Choroid plexus epithelial cell (primary cell): Measurements from ENCODE around the gene FOXO6.

ENCODE experiments used
- DNase-seq: peaks from one replicate; pipeline ENCODE4 v3.0.0-alpha.2; 2010; ENCODE audit warnings: low read depth
- H3K4me3 ChIP-seq: 2 replicates; pipeline ENCODE4 v1.5.1; 2011; ENCODE audit warnings: low read depth, mild to moderate bottlenecking, control low read depth, low read length, moderate library complexity
- CTCF ChIP-seq: conservative IDR thresholded peaks from 2 replicates; pipeline ENCODE4 v1.5.1; 2011; ENCODE audit warnings: low read depth, mild to moderate bottlenecking, control low read depth, inconsistent platforms, low read length, moderate library complexity

FOXO6 gene

GRCh38 chr1:41322835-41323234 is 38.4 kb upstream of the FOXO6 start:
- peak; percentile 45 for TF ChIP-seq CTCF
- H3K4me3 ChIP-seq = no peak overlapping the region
- no peak for DNase-seq

GRCh38 chr1:41323243-41323642 is 38.0 kb upstream of the FOXO6 start:
- no peak for TF ChIP-seq CTCF
- no peak for DNase-seq
- H3K4me3 ChIP-seq = no peak overlapping the region

- DNase-seq = no peak
Measured at GRCh38 chr1:41325801-41326200, 35.4 kb upstream of the FOXO6 start.

GRCh38 chr1:41327383-41327999 is 33.7 kb upstream of the FOXO6 start:
- no peak for DNase-seq
- H3K4me3 ChIP-seq = no peak overlapping the region
- TF ChIP-seq CTCF = no peak

More at GRCh38 chr1:41325801-41326200, 35.4 kb upstream of the FOXO6 start:
- no peak overlapping the region for H3K4me3 ChIP-seq
- no peak for TF ChIP-seq CTCF

GRCh38 chr1:41328001-41328615 is 33.1 kb upstream of the FOXO6 start:
- DNase-seq = no peak
- H3K4me3 ChIP-seq = no peak overlapping the region
- no peak for TF ChIP-seq CTCF

GRCh38 chr1:41328780-41329640 is 32.2 kb upstream of the FOXO6 start:
- no peak for DNase-seq
- no peak overlapping the region for H3K4me3 ChIP-seq
- no peak for TF ChIP-seq CTCF
